GM12878 (cell line): Measurements from ENCODE around the gene NKRF. TPM values are rescaled to one million over a fixed set of nuclear protein-coding genes. Genes with fewer than 3 reads are reported as not detected.
A peak's percentile ranks its signal among the peaks of the same experiment; 100 is the strongest.

ENCODE experiments used
- ATAC-seq: fragments of 200-7000 bp; cut with Tn5 transposase; 3 replicates; pipeline ENCODE4 v1.9.1; 2020; ENCODE audit warnings: mild to moderate bottlenecking, moderate library complexity
- BruUV-seq: library from RNA; stranded (reverse); fragments of 400-500 nt; replicated peaks from 2 replicates; lab custom pipeline; 2021; lab: Mats Ljungman, UMichigan
- CTCF ChIA-PET: fragments of 300-600 bp; sonication (Branson Sonifier 250); formaldehyde crosslinking; extraction: SDS; loops from one replicate; lab custom pipeline; 2021; ENCODE audit warnings: inconsistent platforms; lab: Yijun Ruan, JAX
- POLR2A ChIA-PET: fragments of 350-600 bp; formaldehyde crosslinking; extraction: SDS; loops from one replicate; lab custom pipeline; 2021; ENCODE audit warnings: inconsistent platforms; lab: Charles Lee
- RAD21 ChIA-PET: fragments of 300-600 bp; sonication (Branson Sonifier 250); formaldehyde crosslinking; loops from one replicate; lab custom pipeline; 2023; ENCODE audit warnings: antibody characterized with exemption; ENCODE audit not compliant: unreplicated experiment; lab: Charles Lee
- SMC1A ChIA-PET: fragments of 300-600 bp; sonication (Branson Sonifier 250); formaldehyde crosslinking; loops from one replicate; lab custom pipeline; 2023; ENCODE audit not compliant: unreplicated experiment, uncharacterized antibody; lab: Charles Lee
- DNase-seq: peaks from one replicate; pipeline ENCODE4 v3.0.0-alpha.2; 2011; ENCODE audit warnings: low read depth, low spot score
- FAIRE-seq: peaks from 3 replicates; lab custom pipeline; 2011; peaks lifted over from hg19 to GRCh38; lab: Jason Lieb, UNC
- H2AFZ ChIP-seq: 2 replicates; pipeline ENCODE4 v1.6.0; 2011; ENCODE audit warnings: low read depth, low read length, control low read depth; ENCODE audit not compliant: control insufficient read depth
- H3K27ac ChIP-seq: 2 replicates; pipeline ENCODE4 v1.5.1; 2011; ENCODE audit warnings: control low read depth; ENCODE audit not compliant: control insufficient read depth, insufficient read depth
- H3K27me3 ChIP-seq, 2 experiments: replicated peaks in 1 of 2; 2 replicates each; pipeline versions ENCODE4 v1.6.0 to v1.6.1; 2011; ENCODE audit warnings: low read length in 1 of 2; ENCODE audit not compliant: control insufficient read depth in 2 of 2, insufficient read depth in 2 of 2
- H3K36me3 ChIP-seq, 2 experiments: 2 replicates each; pipeline ENCODE4 v1.5.1; 2011; ENCODE audit warnings: low read length in 1 of 2; ENCODE audit not compliant: control insufficient read depth in 2 of 2, insufficient read depth in 2 of 2
- H3K4me1 ChIP-seq: 2 replicates; pipeline ENCODE4 v1.6.1; 2011; ENCODE audit warnings: mild to moderate bottlenecking, low read length, moderate library complexity, mixed read lengths; ENCODE audit not compliant: control insufficient read depth, insufficient read depth
- H3K4me2 ChIP-seq: 2 replicates; pipeline ENCODE4 v1.6.0; 2011; ENCODE audit warnings: control low read depth; ENCODE audit not compliant: control insufficient read depth, insufficient read depth
- H3K4me3 ChIP-seq: fragments of 200-600 bp; sonication (generic); 2 replicates; pipeline ENCODE4 v1.5.1; 2016
- H3K79me2 ChIP-seq: 2 replicates; pipeline ENCODE4 v1.6.0; 2011; ENCODE audit warnings: low read length; ENCODE audit not compliant: control insufficient read depth, insufficient read depth
- H3K9ac ChIP-seq: 2 replicates; pipeline ENCODE4 v1.8.0; 2011; ENCODE audit warnings: low read length, control low read depth, mixed read lengths; ENCODE audit not compliant: control insufficient read depth, insufficient read depth
- H3K9me3 ChIP-seq: replicated peaks from 3 replicates; pipeline ENCODE4 v1.5.1; 2011; ENCODE audit warnings: mild to moderate bottlenecking, low read length; ENCODE audit not compliant: control insufficient read depth, insufficient read depth
- H4K20me1 ChIP-seq: 2 replicates; pipeline ENCODE4 v1.6.0; 2011; ENCODE audit not compliant: control insufficient read depth, insufficient read depth
- BMI1 ChIP-seq: fragments of 450-650 bp; IDR thresholded peaks from 2 replicates; pipeline ENCODE4 v1.6.1; 2016; ENCODE audit warnings: mild to moderate bottlenecking, moderate library complexity, borderline replicate concordance
- CBX3 ChIP-seq: fragments of 200-600 bp; sonication (generic); IDR thresholded peaks from 2 replicates; pipeline ENCODE4 v1.6.1; 2016; ENCODE audit warnings: low read depth, borderline replicate concordance
- IKZF2 ChIP-seq, 2 experiments: fragments of 450-650 bp; IDR thresholded peaks; 2 replicates each; pipeline ENCODE4 v1.6.1; 2017; ENCODE audit warnings: mild to moderate bottlenecking in 2 of 2, moderate library complexity in 2 of 2
- LARP7 ChIP-seq: fragments of 450-650 bp; IDR thresholded peaks from 2 replicates; pipeline ENCODE4 v1.6.1; 2017; ENCODE audit warnings: mild to moderate bottlenecking
- MEF2A ChIP-seq: IDR thresholded peaks from 2 replicates; pipeline ENCODE4 v1.6.1; 2011; ENCODE audit warnings: low read depth, mild to moderate bottlenecking, low read length, moderate library complexity; ENCODE audit not compliant: insufficient read depth
- MTA2 ChIP-seq: fragments of 450-650 bp; IDR thresholded peaks from 2 replicates; pipeline ENCODE4 v1.6.1; 2016; ENCODE audit warnings: low read depth, mild to moderate bottlenecking, moderate library complexity
- NBN ChIP-seq: fragments of 450-650 bp; IDR thresholded peaks from 2 replicates; pipeline ENCODE4 v1.6.1; 2016
- NR2C2 ChIP-seq: IDR thresholded peaks from 2 replicates; pipeline ENCODE4 v1.6.1; 2011; ENCODE audit warnings: borderline replicate concordance, low read depth; ENCODE audit not compliant: control insufficient read depth, insufficient read length
- RB1 ChIP-seq: fragments of 450-650 bp; formaldehyde crosslinking; IDR thresholded peaks from 2 replicates; pipeline ENCODE4 v1.6.1; 2017; ENCODE audit warnings: mild to moderate bottlenecking, borderline replicate concordance
- SP1 ChIP-seq: IDR thresholded peaks from one replicate; pipeline ENCODE4 v1.6.1; 2011; ENCODE audit warnings: low read depth, low read length
- TCF12 ChIP-seq: IDR thresholded peaks from 2 replicates; pipeline ENCODE4 v1.6.1; 2011; ENCODE audit warnings: low read depth, mild to moderate bottlenecking, low read length
- ZNF384 ChIP-seq: IDR thresholded peaks from 2 replicates; pipeline ENCODE4 v1.6.1; 2012; ENCODE audit warnings: low read depth, mild to moderate bottlenecking, low read length, improper control_type of control experiment, borderline replicate concordance
- WGBS: methylation state at CpG from one replicate; pipeline ENCODE4 v1.1.6; 2016; ENCODE audit warnings: low lambda C conversion rate; ENCODE audit not compliant: insufficient replicate concordance, insufficient coverage; ENCODE audit errors: missing lambda C conversion rate; 5-methylcytosine and 5-hydroxymethylcytosine counted together
- in situ Hi-C: fragments of 300-500 bp; cut with MboI; formaldehyde crosslinking; loops from 9 replicates; pipeline ENCODE4 v1.14.3; 2018; ENCODE audit warnings: mixed read lengths
- intact Hi-C: fragments of 100-400 bp; cut with micrococcal nuclease; formaldehyde crosslinking; loops from one replicate; pipeline ENCODE4 v1.14.2; 2022; ENCODE audit not compliant: unreplicated experiment
- polyA plus RNA-seq, 11 experiments: library from polyadenylated mRNA; depleted of rRNA in 4 of 11; unstranded in 6 of 11; stranded (reverse) in 5 of 11; fragments of >200 nt; fragmentation: Nextera tagmentation in 4 of 11; fragmentation: Illumina TruSeq in 1 of 11; extraction: Ambion mirVana in 4 of 11; extraction: Trizol in 1 of 11; gene quantifications; 1 replicate in 1 of 11; 2 replicates in 10 of 11; pipeline versions ENCODE4 v1.2.1 to v1.2.3, GENCODE V29; 2011 to 2016; ENCODE audit warnings: inconsistent platforms in 2 of 11, missing spikeins in 2 of 11, low read depth in 1 of 11
- total RNA-seq, 4 experiments: library from RNA; depleted of rRNA in 3 of 4; stranded (reverse); fragments of >200 nt in 3 of 4; fragmentation: Illumina TruSeq in 1 of 4; extraction: Trizol in 1 of 4; gene quantifications; 2 replicates each; pipeline versions ENCODE4 v1.2.1 to v1.2.3, GENCODE V29; 2013 to 2021

NKRF gene
- total and polyA plus RNA-seq, 10 of the 15 experiments (the other 5 are each of a cell fraction or from before 2014, with no cell fraction given) = 6.2 to 21.5 (median 10.1) TPM

DNA sequence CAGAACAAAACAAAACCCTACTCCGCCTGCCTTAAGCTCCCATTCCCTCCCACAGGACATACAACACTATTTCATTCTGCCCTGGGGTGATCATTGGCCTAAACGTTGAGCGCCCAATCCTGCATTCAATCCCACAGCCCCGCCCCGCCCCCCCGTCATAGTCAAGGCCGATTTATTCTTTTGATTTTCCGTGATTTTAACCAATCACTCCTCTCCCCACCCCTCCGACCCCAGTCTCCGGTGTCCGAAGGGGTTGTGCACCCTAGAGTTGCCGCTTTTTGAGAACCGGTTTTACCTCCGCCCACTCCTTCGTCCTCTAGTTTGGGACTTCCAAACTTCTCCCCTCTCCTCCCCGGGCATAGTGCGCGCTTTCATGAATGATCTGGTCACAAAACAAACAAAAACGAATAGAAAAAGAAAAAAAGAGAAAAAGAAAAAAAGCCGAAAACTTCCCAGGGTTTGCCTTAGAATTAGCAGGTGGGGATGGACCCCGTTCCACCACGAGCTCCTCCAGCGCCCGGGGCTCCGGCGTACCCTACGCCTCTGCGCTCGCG is 32.3 kb downstream of the NKRF start:
- Histone ChIP-seq H4K20me1 (no peaks in the 10 kb centered on the region), H3K9ac (peak overlapping the region; percentile 72), H3K9me3 (no peaks in the 10 kb centered on the region; the same call in 2 of the 3 replicates), H2AFZ (peak overlapping the region; percentile 90), H3K4me2 (peak overlapping the region; percentile 62; the same call in 1 of the 2 replicates), H3K79me2 (peaks cover 14% of the 10 kb centered on the region), H3K27ac (peak overlapping the region; percentile 55), H3K27me3 (no peaks in the 10 kb centered on the region), H3K4me3 (peak overlapping the region; percentile 76), H3K36me3 (no peaks in the 10 kb centered on the region), H3K4me1 (no peaks in the 10 kb centered on the region; the same call in 1 of the 2 replicates)
- ChIA-PET SMC1A (interaction anchor here (1.0 to 1.3 kb wide), 4 partner anchors 8 to 31 kb away, joined by 3 to 4 read pairs (median 3); partner anchors contain the start of gene STEEP1), CTCF (interaction anchor here (0.8 to 4.7 kb wide), 5 partner anchors 8 to 155 kb away, joined by 3 to 16 read pairs (median 3); no protein-coding TSS in a partner anchor), POLR2A (interaction anchor here (1.0 to 1.8 kb wide), 4 partner anchors 8 to 33 kb away, joined by 3 to 8 read pairs (median 6); partner anchors contain the start of genes NKRF and STEEP1), RAD21 (interaction anchor here (0.7 to 2.5 kb wide), 8 partner anchors 9 to 184 kb away, joined by 3 to 9 read pairs (median 3); partner anchors contain the start of gene NKRF)
- DNase-seq (no peak), FAIRE-seq (no peak), ATAC-seq (peak; percentile 7)
- 23% methylated on average over 22 of the region's 30 CpGs for whole genome bisulfite sequencing
- intact Hi-C loops = loop anchor here (1.0 to 2.0 kb wide), 2 partner anchors 9 to 57 kb away; partner anchors contain the start of gene STEEP1
- TF ChIP-seq MTA2 = peak; percentile 21; the same call in 1 of the 2 replicates
- 0 out of 2 replicates have a peak, but pooled peaks have one; percentile 48 for TF ChIP-seq NBN
- peak in 1 of 2 experiments; percentile 46; a peak in 1 of 4 replicates for TF ChIP-seq IKZF2 (IDR thresholded peaks at IDR 0.05)
- TF ChIP-seq ZNF384 = no peak
- TF ChIP-seq SP1 = no peak
- no peak for TF ChIP-seq MEF2A
- TF ChIP-seq NR2C2 = no peak
- no peak for TF ChIP-seq CBX3
- no peak for TF ChIP-seq BMI1
- no peak for TF ChIP-seq LARP7
- TF ChIP-seq TCF12 = no peak
- no peak for TF ChIP-seq RB1
- in situ Hi-C loops = no loop called here
- no TSS peak for BruUV-seq
